ENCODE results near the gene ATP1A3. TPM values are rescaled to one million over a fixed set of nuclear protein-coding genes. Genes with fewer than 3 reads are reported as not detected.

Gene ATP1A3
- total RNA-seq, 1 donor from 2014 or later: 23.2 TPM

- no peak overlapping the region for H3K27ac Mint-ChIP-seq (ENCODE audit: unreplicated experiment)
- peaks cover 24% of the 10 kb centered on the region for H3K4me1 Mint-ChIP-seq
Observed at GRCh38 chr19:41991025-41991424, 3.0 kb downstream of the ATP1A3 start.

GRCh38 chr19:41990615-41991014 is 3.4 kb downstream of the ATP1A3 start:
- Mint-ChIP-seq H3K36me3 (ENCODE audit: low read depth) (no peaks in the 10 kb centered on the region), H3K4me3 (no peak overlapping the region), H3K27ac (ENCODE audit: unreplicated experiment) (no peak overlapping the region), H3K4me1 (peaks cover 20% of the 10 kb centered on the region), H3K9me3 (no peaks in the 10 kb centered on the region), H3K27me3 (ENCODE audit: low read depth) (peaks cover 25% of the 10 kb centered on the region)
- TF ChIP-seq CTCF (conservative IDR thresholded peaks at IDR 0.05): no peak
- no peak for DNase-seq (ENCODE audit: low read depth, low spot score)

More at GRCh38 chr19:41991025-41991424, 3.0 kb downstream of the ATP1A3 start:
- no peak for DNase-seq (ENCODE audit: low read depth, low spot score)
- Mint-ChIP-seq H3K27me3 (ENCODE audit: low read depth) (peaks cover 29% of the 10 kb centered on the region), H3K9me3 (no peaks in the 10 kb centered on the region), H3K4me3 (no peak overlapping the region), H3K36me3 (ENCODE audit: low read depth) (no peaks in the 10 kb centered on the region)
- TF ChIP-seq CTCF (conservative IDR thresholded peaks at IDR 0.05): no peak

- H3K27ac Mint-ChIP-seq (ENCODE audit: unreplicated experiment): no peak overlapping the region
- peaks cover 14% of the 10 kb centered on the region for H3K4me1 Mint-ChIP-seq
- H3K27me3 Mint-ChIP-seq (ENCODE audit: low read depth): peaks cover 19% of the 10 kb centered on the region
- no peak for TF ChIP-seq CTCF (conservative IDR thresholded peaks at IDR 0.05)
- no peaks in the 10 kb centered on the region for H3K36me3 Mint-ChIP-seq (ENCODE audit: low read depth)
- no peak overlapping the region for H3K4me3 Mint-ChIP-seq
- no peaks in the 10 kb centered on the region for H3K9me3 Mint-ChIP-seq
- no peak for DNase-seq (ENCODE audit: low read depth, low spot score)
Observed at GRCh38 chr19:41990028-41990427, 4.0 kb downstream of the ATP1A3 start.

GRCh38 chr19:41988947-41989346 is 5.1 kb downstream of the ATP1A3 start:
- H3K4me1 Mint-ChIP-seq: peaks cover 10% of the 10 kb centered on the region
- no peak overlapping the region for H3K27ac Mint-ChIP-seq (ENCODE audit: unreplicated experiment)
- H3K27me3 Mint-ChIP-seq (ENCODE audit: low read depth): peaks cover 13% of the 10 kb centered on the region
- no peak overlapping the region for H3K4me3 Mint-ChIP-seq
- TF ChIP-seq CTCF (conservative IDR thresholded peaks at IDR 0.05): no peak
- no peaks in the 10 kb centered on the region for H3K9me3 Mint-ChIP-seq
- no peaks in the 10 kb centered on the region for H3K36me3 Mint-ChIP-seq (ENCODE audit: low read depth)
- no peak for DNase-seq (ENCODE audit: low read depth, low spot score)

GRCh38 chr19:41987141-41987860 is 6.7 kb downstream of the ATP1A3 start:
- no peak for DNase-seq (ENCODE audit: low read depth, low spot score)
- Mint-ChIP-seq H3K4me3 (no peak overlapping the region), H3K27me3 (ENCODE audit: low read depth) (peaks cover under 1% of the 10 kb centered on the region), H3K4me1 (no peaks in the 10 kb centered on the region), H3K27ac (ENCODE audit: unreplicated experiment) (peak overlapping the region; percentile 82), H3K36me3 (ENCODE audit: low read depth) (no peaks in the 10 kb centered on the region), H3K9me3 (no peaks in the 10 kb centered on the region)
- TF ChIP-seq CTCF (conservative IDR thresholded peaks at IDR 0.05): no peak
